HG03196 (cell line): Measurements from ENCODE around the gene SPATA9.

Source experiments
- ATAC-seq: cut with Tn5 transposase; IDR thresholded peaks from one replicate; pipeline ENCODE4 v1.9.1; 2021; ENCODE audit not compliant: unreplicated experiment

The SPATA9 gene

GRCh38 chr5:95689680-95690079 is 6.9 kb upstream of the SPATA9 start:
- no peak for ATAC-seq

DNA sequence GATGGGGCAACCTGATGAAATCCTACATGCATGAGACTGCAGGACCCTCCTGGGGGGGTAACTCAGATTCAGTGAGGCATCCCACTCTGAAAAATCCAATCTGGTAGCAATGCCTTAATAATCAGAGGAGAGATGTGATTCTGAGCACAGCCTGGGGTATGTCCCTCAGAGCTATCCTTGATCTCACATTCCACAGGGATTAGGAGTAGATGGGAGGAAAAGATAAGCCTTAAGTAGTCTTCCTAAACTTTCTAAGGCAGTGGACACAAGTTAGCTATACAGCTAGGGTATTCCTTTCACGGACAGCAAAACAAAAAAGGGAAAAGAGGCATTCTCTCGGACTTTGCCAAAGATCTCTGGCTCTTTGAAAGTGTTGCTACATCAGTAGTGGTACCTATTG is 3.9 kb upstream of the SPATA9 start:
- ATAC-seq: no peak

DNA sequence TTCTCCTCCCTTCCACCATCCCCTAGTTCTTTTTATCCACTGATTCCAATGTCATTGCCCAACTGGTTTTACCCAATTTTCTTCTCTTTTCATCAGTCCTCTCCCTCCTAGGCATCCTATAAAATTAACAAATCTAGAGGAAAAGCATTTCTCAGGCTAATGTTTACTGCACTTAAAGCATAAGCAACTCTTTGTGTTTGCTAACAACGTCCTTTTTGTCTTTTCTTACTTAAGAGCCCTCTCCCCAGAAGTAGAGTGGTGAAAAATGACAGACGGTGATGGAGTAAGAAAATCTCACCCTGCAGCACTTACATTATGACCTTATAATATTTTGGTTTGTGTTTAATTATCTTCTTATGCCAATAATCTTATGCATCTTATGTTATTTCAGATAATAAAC is 1.6 kb upstream of the SPATA9 start:
- no peak for ATAC-seq

DNA sequence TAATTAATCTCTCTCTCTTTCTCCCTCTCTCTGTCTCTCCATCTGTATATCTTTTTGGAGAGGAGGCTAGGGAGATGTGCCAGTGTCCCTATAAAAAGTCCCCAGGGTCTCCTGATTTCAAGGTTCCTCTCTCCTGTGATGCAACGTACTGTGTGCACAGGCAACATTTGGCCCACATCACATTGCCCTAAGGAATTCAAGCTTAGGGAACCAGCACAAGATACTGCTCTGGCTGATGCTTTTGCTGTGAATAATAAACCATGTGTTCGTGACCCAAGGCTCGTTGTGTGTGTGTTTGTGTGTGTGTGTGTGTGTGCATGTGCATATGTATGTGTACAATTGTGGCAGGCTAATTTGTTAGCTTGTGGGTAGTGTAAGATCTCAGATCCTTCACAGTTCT is 9.7 kb downstream of the SPATA9 start:
- no peak for ATAC-seq

DNA sequence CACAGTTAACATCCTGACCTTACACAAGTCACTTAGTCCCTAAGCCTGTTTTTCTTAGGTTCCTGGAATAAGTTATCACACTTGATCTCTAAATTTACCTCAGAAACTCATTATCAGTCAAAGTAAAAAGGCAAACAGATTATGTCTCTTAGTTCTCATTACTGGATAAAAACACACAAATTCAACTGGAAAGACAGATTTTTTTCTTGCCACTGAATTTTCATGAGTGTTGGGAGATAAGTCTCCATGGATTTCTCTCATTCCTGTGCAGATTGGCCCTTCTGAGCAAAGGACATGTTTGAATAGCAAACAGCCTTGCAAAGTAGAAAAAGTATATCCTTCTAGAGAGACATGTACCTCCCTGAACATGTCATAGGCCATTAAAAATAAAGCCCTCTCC is 10.2 kb downstream of the SPATA9 start:
- ATAC-seq: no peak

DNA sequence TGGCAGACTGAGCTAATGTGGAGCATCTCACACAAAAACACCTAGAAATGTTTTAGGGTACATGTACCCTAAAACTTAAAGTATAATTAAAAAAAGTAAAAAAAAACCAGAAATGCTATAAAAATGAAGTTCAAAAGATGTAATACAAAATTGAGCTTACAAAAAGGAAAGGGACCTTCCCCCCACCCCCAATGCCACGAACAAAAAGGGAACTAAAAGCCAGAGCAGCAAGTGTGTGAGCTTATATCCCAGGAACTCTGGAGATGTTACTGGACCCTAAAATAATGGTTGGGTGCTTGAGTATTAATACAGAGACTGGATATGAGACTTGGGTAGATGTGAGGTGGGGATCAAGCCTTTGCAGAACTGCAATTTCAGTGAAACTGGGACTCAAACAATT is 11.0 kb downstream of the SPATA9 start:
- no peak for ATAC-seq

DNA sequence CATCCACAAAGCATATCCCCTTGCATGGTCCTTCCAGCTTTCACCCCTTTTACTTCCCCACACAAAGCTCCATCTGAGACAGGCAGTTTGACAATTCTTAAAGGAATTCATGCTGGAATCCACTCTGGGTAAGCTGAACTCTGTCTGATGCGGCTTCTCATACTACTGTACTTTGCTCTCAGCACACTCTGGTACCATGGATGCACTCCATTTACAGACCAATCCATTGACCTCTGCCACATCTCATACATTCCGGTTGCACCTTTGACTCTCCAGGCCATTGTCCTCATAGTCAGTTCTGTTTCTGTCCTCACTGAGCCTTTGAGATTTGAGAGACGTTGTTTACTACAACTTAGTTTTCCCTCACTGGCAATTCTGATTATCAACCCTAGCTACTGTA is 12.2 kb downstream of the SPATA9 start:
- no peak for ATAC-seq

DNA sequence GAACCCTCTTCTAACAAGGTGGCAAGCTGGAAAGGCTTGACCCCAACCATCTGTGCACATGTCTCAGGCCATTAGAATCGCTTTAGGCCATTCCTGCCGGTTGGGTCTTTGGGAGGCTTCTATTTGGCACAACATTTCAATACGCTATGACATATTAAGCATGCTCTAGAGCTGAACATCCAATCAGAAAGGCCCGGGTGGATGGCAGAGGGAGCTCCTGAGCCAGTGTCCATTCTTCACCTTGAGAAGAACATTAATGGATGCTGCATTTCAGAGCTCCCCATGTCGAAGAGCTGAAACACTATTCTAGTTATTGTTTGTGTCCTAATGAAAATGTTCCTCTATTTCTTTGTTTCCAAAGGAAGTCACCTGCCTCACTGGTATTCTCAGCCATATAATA is 12.8 kb downstream of the SPATA9 start:
- no peak for ATAC-seq

- no peak for ATAC-seq
Measured at GRCh38 chr5:95669540-95669939, 13.3 kb downstream of the SPATA9 start.

DNA sequence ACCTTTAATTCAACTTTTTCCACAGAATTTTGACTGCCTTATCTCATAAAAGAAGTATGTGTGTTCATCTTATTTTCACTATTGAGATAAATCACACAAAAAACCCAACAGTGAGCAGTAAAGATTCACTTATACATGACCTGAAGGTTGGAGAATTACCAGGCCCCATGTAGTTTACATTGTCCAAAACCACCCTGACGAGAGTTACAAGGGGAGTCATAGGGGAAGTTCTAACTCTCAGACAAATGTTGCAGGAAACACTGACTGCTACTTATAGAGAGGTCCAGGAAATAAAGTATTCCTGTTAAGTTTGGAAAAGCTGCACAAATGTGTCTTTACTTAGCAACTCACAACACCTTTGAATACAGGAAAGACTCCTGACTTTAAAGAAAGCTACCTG is 14.1 kb downstream of the SPATA9 start:
- ATAC-seq: no peak

DNA sequence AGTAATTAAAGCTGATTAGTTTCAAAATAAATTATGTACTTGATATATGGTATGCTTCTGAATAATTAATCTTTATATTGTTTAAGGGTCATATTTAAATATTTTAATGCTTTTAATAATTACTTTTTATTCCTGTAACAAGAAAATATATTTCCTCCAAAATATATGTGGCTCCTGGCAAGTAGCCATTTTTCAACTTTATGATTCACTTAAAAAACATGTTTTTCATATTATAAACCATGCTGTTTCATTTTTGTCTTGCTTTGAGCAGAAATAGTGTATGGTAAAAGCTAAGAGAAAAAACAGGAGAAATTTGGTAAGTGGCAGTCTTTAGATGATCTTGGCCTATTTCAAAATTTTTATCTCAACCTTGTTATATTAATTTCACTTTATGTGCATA is 14.6 kb downstream of the SPATA9 start:
- no peak for ATAC-seq

DNA sequence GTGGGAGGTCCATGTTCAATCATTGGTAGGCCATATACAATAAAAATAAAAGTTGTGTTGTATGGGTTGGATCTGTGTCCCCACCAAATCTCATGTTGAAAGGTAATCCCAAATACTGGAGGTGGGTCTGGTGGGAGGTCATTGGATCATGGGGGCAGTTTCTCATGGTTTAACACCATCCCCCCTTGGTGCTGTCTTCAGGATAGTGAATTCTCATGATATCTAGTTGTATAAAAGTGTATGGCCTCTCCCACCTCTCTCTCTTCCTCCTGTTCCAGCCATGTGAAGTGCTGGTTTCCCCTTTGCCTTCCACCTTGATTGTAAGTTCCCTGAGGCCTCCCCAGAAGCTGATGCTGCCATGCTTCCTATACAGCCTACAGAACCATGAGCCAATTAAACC is 15.1 kb downstream of the SPATA9 start:
- ATAC-seq: no peak

- no peak for ATAC-seq
Measured at GRCh38 chr5:95667061-95667618, 15.7 kb downstream of the SPATA9 start.

- no peak for ATAC-seq
Measured at GRCh38 chr5:95664204-95664786, 18.5 kb downstream of the SPATA9 start.

- no peak for ATAC-seq
Measured at GRCh38 chr5:95662946-95663345, 19.8 kb downstream of the SPATA9 start.

GRCh38 chr5:95660060-95660459 is 22.7 kb downstream of the SPATA9 start:
- ATAC-seq: no peak

DNA sequence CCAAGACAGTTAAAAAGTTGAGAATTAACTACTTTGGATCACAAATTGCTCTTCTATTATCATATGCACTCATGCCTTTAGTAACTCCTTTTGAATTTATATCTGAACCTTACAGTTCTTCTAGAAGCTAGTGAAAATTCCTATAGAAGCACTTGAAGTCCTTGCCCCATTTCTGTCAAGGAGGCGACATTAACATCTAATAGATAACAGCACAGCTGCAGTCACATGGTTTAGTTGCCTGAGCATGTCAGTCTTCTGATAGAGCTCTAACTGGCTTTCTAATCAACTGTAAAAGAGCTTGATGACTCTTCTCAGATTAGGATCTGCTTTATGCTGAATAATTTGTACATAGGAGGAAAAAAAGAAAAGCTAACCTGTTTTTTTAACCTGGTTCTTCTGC is 27.2 kb downstream of the SPATA9 start:
- no peak for ATAC-seq

DNA sequence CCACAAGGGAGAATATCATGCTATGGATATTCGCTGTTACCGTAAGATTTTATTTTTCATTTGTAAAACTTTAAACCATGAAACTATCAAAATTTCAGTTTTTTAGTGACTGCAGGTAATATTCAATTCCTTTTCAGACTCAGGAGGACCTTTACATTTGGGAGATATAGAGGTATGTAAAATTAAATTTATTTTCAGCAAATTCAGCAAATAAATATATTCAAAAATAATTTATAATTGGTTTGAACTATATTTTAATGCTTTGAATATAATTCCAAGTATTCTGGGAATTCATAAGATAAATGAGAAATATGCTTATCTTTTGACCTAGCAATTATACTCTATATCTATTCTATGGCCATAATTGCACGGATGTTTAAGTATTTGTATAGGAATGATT is 28.6 kb downstream of the SPATA9 start:
- ATAC-seq: no peak

- ATAC-seq: no peak
Measured at GRCh38 chr5:95652849-95653248, 29.9 kb downstream of the SPATA9 start.

DNA sequence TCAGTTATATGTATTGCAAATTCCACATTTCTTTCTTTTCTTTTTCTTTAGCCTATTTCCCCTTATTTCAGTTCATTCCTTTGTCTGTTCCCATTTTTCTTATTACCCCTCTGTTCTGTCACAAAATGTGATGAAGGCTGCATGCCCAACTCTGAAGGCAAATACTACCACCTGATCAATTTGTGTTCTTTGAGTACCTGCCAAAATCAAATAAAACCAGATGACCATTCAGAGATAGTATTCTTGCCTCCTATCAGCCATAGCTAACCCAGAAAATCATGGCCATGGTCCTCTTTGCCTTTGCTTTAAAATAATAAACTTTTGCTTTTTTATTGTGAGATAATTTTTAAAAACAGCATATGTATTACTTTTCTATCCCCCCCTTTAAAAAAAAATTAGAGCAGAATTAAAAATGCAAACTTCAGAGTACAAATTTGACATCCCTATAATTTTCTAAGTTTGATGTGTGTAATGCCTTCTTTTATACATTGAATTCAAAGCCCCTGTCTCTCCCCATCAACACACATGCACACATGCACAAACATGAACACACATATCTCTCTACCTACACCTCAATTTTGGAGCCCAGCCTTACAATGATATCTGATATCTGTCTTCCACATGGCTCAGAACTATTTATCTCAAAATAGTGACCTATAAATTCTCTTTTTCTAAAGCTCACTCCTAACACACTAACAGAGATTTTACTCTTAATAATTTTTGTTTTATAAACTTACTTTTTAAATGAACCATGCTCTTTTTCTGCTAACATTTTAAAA is 32.8 kb downstream of the SPATA9 start:
- ATAC-seq: no peak

GRCh38 chr5:95649274-95649673 is 33.5 kb downstream of the SPATA9 start:
- no peak for ATAC-seq
